Effector memory CD4-positive, alpha-beta T cell (primary cell): Measurements from ENCODE around the gene DPP6.

Source experiments
- DNase-seq, 3 donors: peaks; one replicate each; pipeline ENCODE4 v3.0.0-alpha.2; 2020
- H3K27ac ChIP-seq: 2 replicates; pipeline ENCODE4 v1.7.0; 2013; ENCODE audit warnings: mild to moderate bottlenecking, low read length, moderate library complexity; ENCODE audit not compliant: insufficient read depth, poor library complexity, severe bottlenecking
- H3K27me3 ChIP-seq: replicated peaks from 2 replicates; pipeline ENCODE4 v1.7.0; 2013; ENCODE audit warnings: mild to moderate bottlenecking, low read length; ENCODE audit not compliant: insufficient read depth, control insufficient read depth, poor library complexity, severe bottlenecking
- H3K36me3 ChIP-seq: 2 replicates; pipeline ENCODE4 v1.7.0; 2013; ENCODE audit warnings: mild to moderate bottlenecking, low read length, moderate library complexity; ENCODE audit not compliant: control insufficient read depth, insufficient read depth
- H3K4me1 ChIP-seq: 2 replicates; pipeline ENCODE4 v1.7.0; 2013; ENCODE audit warnings: low read length, mild to moderate bottlenecking; ENCODE audit not compliant: control insufficient read depth, insufficient read depth, poor library complexity, severe bottlenecking
- H3K4me3 ChIP-seq: 2 replicates; pipeline ENCODE4 v1.7.0; 2013; ENCODE audit warnings: low read length, low read depth, mild to moderate bottlenecking; ENCODE audit not compliant: insufficient read depth, poor library complexity, severe bottlenecking
- H3K9me3 ChIP-seq: 2 replicates; pipeline ENCODE4 v1.7.0; 2013; ENCODE audit warnings: mild to moderate bottlenecking, low read length, moderate library complexity; ENCODE audit not compliant: control insufficient read depth

Gene DPP6

GRCh38 chr7:154647625-154648024, 595.4 kb downstream of the DPP6 start:
- Histone ChIP-seq H3K4me1 (no peaks in the 10 kb centered on the region), H3K27me3 (no peaks in the 10 kb centered on the region), H3K27ac (no peak overlapping the region), H3K9me3 (no peaks in the 10 kb centered on the region), H3K4me3 (no peak overlapping the region), H3K36me3 (no peaks in the 10 kb centered on the region)
- no peak for DNase-seq

GRCh38 chr7:154649015-154649414, 596.8 kb downstream of the DPP6 start:
- no peaks in the 10 kb centered on the region for H3K27me3 ChIP-seq
- no peaks in the 10 kb centered on the region for H3K36me3 ChIP-seq
- no peaks in the 10 kb centered on the region for H3K4me1 ChIP-seq
- no peak overlapping the region for H3K27ac ChIP-seq
- no peak for DNase-seq
- no peaks in the 10 kb centered on the region for H3K9me3 ChIP-seq
- H3K4me3 ChIP-seq: no peak overlapping the region

- Histone ChIP-seq H3K36me3 (no peaks in the 10 kb centered on the region), H3K27ac (no peak overlapping the region), H3K27me3 (no peaks in the 10 kb centered on the region), H3K4me1 (no peaks in the 10 kb centered on the region), H3K4me3 (no peak overlapping the region), H3K9me3 (no peaks in the 10 kb centered on the region)
- no peak for DNase-seq
Measured at GRCh38 chr7:154649434-154649833, 597.2 kb downstream of the DPP6 start.

GRCh38 chr7:154650275-154650674, 598.1 kb downstream of the DPP6 start:
- no peaks in the 10 kb centered on the region for H3K36me3 ChIP-seq
- no peaks in the 10 kb centered on the region for H3K27me3 ChIP-seq
- H3K4me1 ChIP-seq: no peaks in the 10 kb centered on the region
- no peak overlapping the region for H3K27ac ChIP-seq
- no peak for DNase-seq
- H3K9me3 ChIP-seq: no peaks in the 10 kb centered on the region
- no peak overlapping the region for H3K4me3 ChIP-seq

- H3K4me1 ChIP-seq: no peaks in the 10 kb centered on the region
- no peak for DNase-seq
- no peaks in the 10 kb centered on the region for H3K36me3 ChIP-seq
- H3K4me3 ChIP-seq: no peak overlapping the region
- H3K9me3 ChIP-seq: no peaks in the 10 kb centered on the region
- H3K27me3 ChIP-seq: no peaks in the 10 kb centered on the region
- H3K27ac ChIP-seq: no peak overlapping the region
Measured at GRCh38 chr7:154651501-154651900, 599.3 kb downstream of the DPP6 start.

GRCh38 chr7:154652564-154652963, 600.4 kb downstream of the DPP6 start:
- Histone ChIP-seq H3K4me1 (no peaks in the 10 kb centered on the region), H3K27me3 (no peaks in the 10 kb centered on the region), H3K4me3 (no peak overlapping the region), H3K27ac (no peak overlapping the region), H3K9me3 (no peaks in the 10 kb centered on the region), H3K36me3 (no peaks in the 10 kb centered on the region)
- DNase-seq: no peak

GRCh38 chr7:154653281-154653680, 601.1 kb downstream of the DPP6 start:
- no peaks in the 10 kb centered on the region for H3K36me3 ChIP-seq
- H3K9me3 ChIP-seq: no peaks in the 10 kb centered on the region
- no peak for DNase-seq
- no peak overlapping the region for H3K4me3 ChIP-seq
- no peaks in the 10 kb centered on the region for H3K27me3 ChIP-seq
- no peak overlapping the region for H3K27ac ChIP-seq
- H3K4me1 ChIP-seq: no peaks in the 10 kb centered on the region

GRCh38 chr7:154656618-154657017, 604.4 kb downstream of the DPP6 start:
- no peaks in the 10 kb centered on the region for H3K9me3 ChIP-seq
- H3K27ac ChIP-seq: no peak overlapping the region
- no peaks in the 10 kb centered on the region for H3K36me3 ChIP-seq
- DNase-seq: no peak
- no peaks in the 10 kb centered on the region for H3K27me3 ChIP-seq
- no peak overlapping the region for H3K4me3 ChIP-seq
- no peaks in the 10 kb centered on the region for H3K4me1 ChIP-seq

GRCh38 chr7:154666768-154667167, 614.6 kb downstream of the DPP6 start:
- no peak for DNase-seq
- H3K27ac ChIP-seq: no peak overlapping the region
- H3K27me3 ChIP-seq: no peaks in the 10 kb centered on the region
- H3K4me1 ChIP-seq: no peaks in the 10 kb centered on the region
- no peak overlapping the region for H3K4me3 ChIP-seq
- H3K9me3 ChIP-seq: peaks cover 3% of the 10 kb centered on the region
- H3K36me3 ChIP-seq: no peaks in the 10 kb centered on the region

GRCh38 chr7:154672659-154673415, 620.6 kb downstream of the DPP6 start:
- Histone ChIP-seq H3K4me1 (no peaks in the 10 kb centered on the region), H3K4me3 (no peak overlapping the region), H3K27me3 (no peaks in the 10 kb centered on the region), H3K36me3 (no peaks in the 10 kb centered on the region), H3K9me3 (no peaks in the 10 kb centered on the region), H3K27ac (no peak overlapping the region)
- DNase-seq: no peak
